Measurements from ENCODE around the gene ARHGAP33.

DNA sequence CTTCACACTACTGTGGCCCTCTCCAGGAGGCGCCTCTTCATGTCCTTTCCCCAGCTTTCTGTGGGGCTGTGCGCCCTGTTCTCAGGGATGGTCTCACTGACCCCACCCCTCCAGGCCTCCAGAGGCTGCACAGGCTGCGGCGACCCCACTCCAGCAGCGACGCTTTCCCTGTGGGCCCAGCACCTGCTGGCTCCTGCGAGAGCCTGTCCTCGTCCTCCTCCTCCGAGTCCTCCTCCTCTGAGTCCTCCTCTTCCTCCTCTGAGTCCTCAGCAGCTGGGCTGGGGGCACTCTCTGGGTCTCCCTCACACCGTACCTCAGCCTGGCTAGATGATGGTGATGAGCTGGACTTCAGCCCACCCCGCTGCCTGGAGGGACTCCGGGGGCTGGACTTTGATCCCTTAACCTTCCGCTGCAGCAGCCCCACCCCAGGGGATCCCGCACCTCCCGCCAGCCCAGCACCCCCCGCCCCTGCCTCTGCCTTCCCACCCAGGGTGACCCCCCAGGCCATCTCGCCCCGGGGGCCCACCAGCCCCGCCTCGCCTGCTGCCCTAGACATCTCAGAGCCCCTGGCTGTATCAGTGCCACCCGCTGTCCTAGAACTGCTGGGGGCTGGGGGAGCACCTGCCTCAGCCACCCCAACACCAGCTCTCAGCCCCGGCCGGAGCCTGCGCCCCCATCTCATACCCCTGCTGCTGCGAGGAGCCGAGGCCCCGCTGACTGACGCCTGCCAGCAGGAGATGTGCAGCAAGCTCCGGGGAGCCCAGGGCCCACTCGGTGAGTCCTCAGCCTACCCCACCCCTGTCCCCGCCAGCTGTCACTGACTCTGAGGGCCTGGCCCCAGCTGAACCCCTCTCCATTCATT, 11.2 kb downstream of the ARHGAP33 start:
- TF ChIP-seq, protein P1, sequence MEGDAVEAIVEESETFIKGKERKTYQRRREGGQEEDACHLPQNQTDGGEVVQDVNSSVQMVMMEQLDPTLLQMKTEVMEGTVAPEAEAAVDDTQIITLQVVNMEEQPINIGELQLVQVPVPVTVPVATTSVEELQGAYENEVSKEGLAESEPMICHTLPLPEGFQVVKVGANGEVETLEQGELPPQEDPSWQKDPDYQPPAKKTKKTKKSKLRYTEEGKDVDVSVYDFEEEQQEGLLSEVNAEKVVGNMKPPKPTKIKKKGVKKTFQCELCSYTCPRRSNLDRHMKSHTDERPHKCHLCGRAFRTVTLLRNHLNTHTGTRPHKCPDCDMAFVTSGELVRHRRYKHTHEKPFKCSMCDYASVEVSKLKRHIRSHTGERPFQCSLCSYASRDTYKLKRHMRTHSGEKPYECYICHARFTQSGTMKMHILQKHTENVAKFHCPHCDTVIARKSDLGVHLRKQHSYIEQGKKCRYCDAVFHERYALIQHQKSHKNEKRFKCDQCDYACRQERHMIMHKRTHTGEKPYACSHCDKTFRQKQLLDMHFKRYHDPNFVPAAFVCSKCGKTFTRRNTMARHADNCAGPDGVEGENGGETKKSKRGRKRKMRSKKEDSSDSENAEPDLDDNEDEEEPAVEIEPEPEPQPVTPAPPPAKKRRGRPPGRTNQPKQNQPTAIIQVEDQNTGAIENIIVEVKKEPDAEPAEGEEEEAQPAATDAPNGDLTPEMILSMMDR (conservative IDR thresholded peaks at IDR 0.05 in 1 of 2, IDR thresholded peaks at IDR 0.05 in 1 of 2; ENCODE audit: low read depth in 1 of 2, low read length in 2 of 2), result no peak
- TF ChIP-seq EZH2 (IDR thresholded peaks at IDR 0.05; ENCODE audit: low read length, missing control alignments), result no peak
